ENCODE measurements around the gene TRPC4AP. TPM values are rescaled to one million over a fixed set of nuclear protein-coding genes. Genes with fewer than 3 reads are reported as not detected.
A peak's percentile ranks its signal among the peaks of the same experiment; 100 is the strongest.

Gene TRPC4AP
- total RNA-seq, 4 donors from 2014 or later, result 53.3 to 76.8 (median 73.5) TPM

- H3K36me3 ChIP-seq, result peaks cover 39 to 52% of the 10 kb centered on the region in 2 donors
Observed at GRCh38 chr20:35014537-35014936, 78.1 kb downstream of the TRPC4AP start.

GRCh38 chr20:35013421-35014411, 78.9 kb downstream of the TRPC4AP start:
- Histone ChIP-seq H3K4me1 (no peaks in the 10 kb centered on the region), H3K36me3 (peaks cover 46 to 60% of the 10 kb centered on the region in 2 donors), H3K27ac (no peak overlapping the region), H3K27me3 (no peaks in the 10 kb centered on the region), H3K9me3 (no peaks in the 10 kb centered on the region), H3K4me3 (replicated peaks in 1 of 3) (no peak overlapping the region)
- 92 to 93% methylated on average over 13 of the region's 13 CpGs for WGBS, 2 donors
- intact Hi-C loops (cut with DNase I), result no loop called here
- DNase-seq, result no peak
- TF ChIP-seq CTCF (IDR thresholded peaks at IDR 0.05), result no peak

More at GRCh38 chr20:35014537-35014936, 78.1 kb downstream of the TRPC4AP start:
- H3K9me3 ChIP-seq, result no peaks in the 10 kb centered on the region
- DNase-seq, result no peak
- H3K4me3 ChIP-seq (replicated peaks in 1 of 3), result no peak overlapping the region
- 88 to 93% methylated on average over 5 of the region's 5 CpGs for WGBS, 2 donors
- H3K4me1 ChIP-seq, result no peaks in the 10 kb centered on the region
- intact Hi-C loops (cut with DNase I), result no loop called here
- H3K27ac ChIP-seq, result no peak overlapping the region
- no peak for TF ChIP-seq CTCF (IDR thresholded peaks at IDR 0.05)
- no peak for TF ChIP-seq POLR2A (IDR thresholded peaks at IDR 0.05)
- H3K27me3 ChIP-seq, result no peaks in the 10 kb centered on the region

- no peak for DNase-seq
- peak overlapping the region in 1 of 3 donors; percentile 24 for H3K27ac ChIP-seq
Observed at GRCh38 chr20:35012227-35013069, 80.2 kb downstream of the TRPC4AP start.

GRCh38 chr20:35011589-35012226, 80.9 kb downstream of the TRPC4AP start:
- H3K27me3 ChIP-seq, result no peaks in the 10 kb centered on the region
- intact Hi-C loops (cut with DNase I), result no loop called here
- 63 to 77% methylated on average over 5 of the region's 5 CpGs for WGBS, 2 donors
- H3K36me3 ChIP-seq, result peaks cover 61 to 80% of the 10 kb centered on the region in 2 donors
- H3K4me1 ChIP-seq, result no peaks in the 10 kb centered on the region
- H3K4me3 ChIP-seq (replicated peaks in 1 of 3), result no peak overlapping the region
- H3K9me3 ChIP-seq, result no peaks in the 10 kb centered on the region
- no peak for DNase-seq
- H3K27ac ChIP-seq, result peak overlapping the region in 1 of 3 donors; percentile 24
- TF ChIP-seq CTCF (IDR thresholded peaks at IDR 0.05), result no peak
- no peak for TF ChIP-seq POLR2A (IDR thresholded peaks at IDR 0.05)

More at GRCh38 chr20:35012227-35013069, 80.2 kb downstream of the TRPC4AP start:
- Histone ChIP-seq H3K9me3 (no peaks in the 10 kb centered on the region), H3K36me3 (peaks cover 58 to 73% of the 10 kb centered on the region in 2 donors), H3K27me3 (no peaks in the 10 kb centered on the region), H3K4me1 (no peaks in the 10 kb centered on the region), H3K4me3 (replicated peaks in 1 of 3) (no peak overlapping the region)
- TF ChIP-seq POLR2A (IDR thresholded peaks at IDR 0.05), result no peak
- no peak for TF ChIP-seq CTCF (IDR thresholded peaks at IDR 0.05)
- intact Hi-C loops (cut with DNase I), result no loop called here
- 86 to 87% methylated on average over 13 of the region's 13 CpGs for WGBS, 2 donors

Measured in thyroid gland (tissue), 4 donors.